SH-SY5Y (cell line): ENCODE measurements around the gene TEAD1.

Source experiments
- GATA2 ChIP-seq: IDR thresholded peaks from 2 replicates; pipeline ENCODE4 v1.6.1; 2011; ENCODE audit warnings: mild to moderate bottlenecking, low read depth, low read length
- GATA3 ChIP-seq: IDR thresholded peaks from 2 replicates; pipeline ENCODE4 v1.6.1; 2011; ENCODE audit warnings: low read depth, mild to moderate bottlenecking, low read length, moderate library complexity

DNA sequence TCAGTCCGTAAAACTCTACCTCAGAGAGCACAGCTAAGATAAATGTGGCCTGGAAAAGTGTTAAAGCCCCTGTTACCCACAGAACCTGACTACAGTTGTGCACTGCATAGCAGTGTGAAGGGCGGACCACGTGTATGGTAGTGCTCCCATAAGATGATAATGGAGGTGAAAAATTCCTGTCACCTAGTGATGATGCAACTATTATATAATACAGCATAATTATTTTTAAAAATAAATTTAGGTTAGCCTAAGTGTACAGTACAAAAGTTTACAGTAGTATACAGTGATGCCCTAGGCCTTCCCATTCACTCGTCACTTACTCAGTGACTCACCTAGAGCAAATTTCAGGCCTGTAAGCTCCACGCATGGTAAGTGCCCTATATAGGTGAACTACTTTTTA, 258.3 kb downstream of the TEAD1 start:
- no peak for TF ChIP-seq GATA2
- no peak for TF ChIP-seq GATA3
